ENCODE results near the gene GALNT2. TPM values are rescaled to one million over a fixed set of nuclear protein-coding genes. Genes with fewer than 3 reads are reported as not detected.
A peak's percentile ranks its signal among the peaks of the same experiment; 100 is the strongest.

The GALNT2 gene
- total RNA-seq, 1 experiment from 2014 or later: 114 TPM

DNA sequence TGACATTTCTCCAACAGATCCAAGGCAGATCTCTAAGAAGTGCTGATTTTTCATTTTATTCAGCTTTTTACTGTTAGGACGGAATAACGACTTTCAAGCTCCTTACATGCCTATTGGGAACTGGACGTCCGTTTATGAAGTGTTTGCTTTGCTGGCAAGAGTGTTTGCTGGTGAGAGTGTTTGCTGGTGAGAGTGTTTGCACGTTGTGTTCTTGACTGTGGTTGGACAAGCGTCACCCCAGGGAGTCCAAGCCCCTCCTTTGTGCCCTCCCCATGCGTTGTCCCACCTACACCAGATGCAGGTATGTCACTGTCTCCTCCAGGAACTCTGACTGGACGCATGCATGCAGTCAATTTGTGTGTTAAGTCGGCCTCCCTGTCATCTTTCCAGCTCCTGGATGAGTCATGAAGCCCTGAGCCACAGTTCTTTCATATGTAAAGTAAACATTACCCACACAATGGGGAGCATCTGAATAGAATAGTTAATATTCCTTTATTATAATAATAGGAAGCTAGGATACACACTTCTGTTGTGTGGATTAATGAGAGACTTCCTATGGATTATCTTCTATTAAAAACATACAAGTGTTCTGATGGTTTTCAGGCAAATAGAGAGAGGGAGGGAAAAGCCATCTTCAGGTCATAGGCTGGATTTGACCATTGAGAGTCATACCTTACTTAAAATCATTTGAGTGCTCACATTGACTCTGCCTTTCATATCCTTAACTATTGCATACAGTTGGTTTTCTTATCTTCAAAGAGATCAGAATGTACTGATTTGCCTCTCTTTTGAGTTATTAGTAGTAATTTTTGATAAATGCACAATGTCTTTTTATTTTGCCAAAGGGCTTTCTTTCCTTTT is 119.2 kb downstream of the GALNT2 start:
- peak overlapping the region; percentile 18 for H3K4me3 Mint-ChIP-seq (ENCODE audit: unreplicated experiment)
- peaks cover 17% of the 10 kb centered on the region for H3K36me3 Mint-ChIP-seq (ENCODE audit: insufficient read depth, unreplicated experiment)
- H3K27ac Mint-ChIP-seq (ENCODE audit: low read depth, unreplicated experiment): peak overlapping the region; percentile 32
- DNase-seq (ENCODE audit: unreplicated experiment): peak; percentile 99
- intact Hi-C loops (cut with micrococcal nuclease): loop anchor here (5.0 kb wide), 1 partner anchor 119 kb away; the partner anchor contains the start of gene GALNT2
- TF ChIP-seq CTCF (IDR thresholded peaks at IDR 0.05; ENCODE audit: unreplicated experiment): no peak
- H3K4me1 Mint-ChIP-seq (ENCODE audit: insufficient read depth, unreplicated experiment): peaks cover 30% of the 10 kb centered on the region
- ChIA-PET CTCF (interaction anchor here (0.6 to 1.7 kb wide), 11 partner anchors 18 to 535 kb away, joined by 3 to 6 read pairs (median 3); no protein-coding TSS in a partner anchor), POLR2A (interaction anchor here (0.6 to 1.8 kb wide), 20 partner anchors 9 to 525 kb away, joined by 3 to 8 read pairs (median 4); partner anchors contain the start of gene GALNT2)
- H3K9me3 Mint-ChIP-seq (ENCODE audit: unreplicated experiment): peaks cover 5% of the 10 kb centered on the region
- BruUV-seq (replicated peaks): no TSS peak
- H3K27me3 Mint-ChIP-seq (ENCODE audit: insufficient read depth, unreplicated experiment): no peaks in the 10 kb centered on the region

DNA sequence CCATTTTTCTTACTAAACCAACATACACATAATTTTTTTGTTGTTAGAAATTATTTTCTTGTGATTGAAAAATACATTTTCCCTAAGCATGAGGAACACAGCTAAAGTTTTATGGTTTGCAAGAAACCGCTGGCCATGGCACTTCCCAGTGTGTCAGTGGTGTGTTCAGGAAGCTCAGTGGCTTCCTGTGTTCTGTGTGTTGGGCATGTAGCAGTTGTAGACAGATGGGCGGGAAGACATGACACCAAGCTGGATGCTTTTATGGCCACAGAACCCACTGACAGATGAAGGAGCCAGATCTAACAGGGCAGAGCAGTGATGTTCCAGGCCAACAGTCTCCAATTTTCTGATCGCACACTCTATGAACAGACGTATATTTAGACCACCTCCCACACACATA is 119.8 kb downstream of the GALNT2 start:
- intact Hi-C loops (cut with micrococcal nuclease): loop anchor here (5.0 kb wide), 1 partner anchor 120 kb away; the partner anchor contains the start of gene GALNT2
- no peak overlapping the region for H3K27ac Mint-ChIP-seq (ENCODE audit: low read depth, unreplicated experiment)
- ChIA-PET CTCF (interaction anchor here (0.9 to 1.6 kb wide), 3 partner anchors 19 to 85 kb away, joined by 4 to 6 read pairs (median 5); no protein-coding TSS in a partner anchor), POLR2A (interaction anchor here (0.9 to 1.8 kb wide), 15 partner anchors 10 to 514 kb away, joined by 3 to 8 read pairs (median 5); partner anchors contain the start of gene GALNT2)
- peaks cover 30% of the 10 kb centered on the region for H3K4me1 Mint-ChIP-seq (ENCODE audit: insufficient read depth, unreplicated experiment)
- no peak overlapping the region for H3K4me3 Mint-ChIP-seq (ENCODE audit: unreplicated experiment)
- peaks cover 5% of the 10 kb centered on the region for H3K9me3 Mint-ChIP-seq (ENCODE audit: unreplicated experiment)
- no peaks in the 10 kb centered on the region for H3K27me3 Mint-ChIP-seq (ENCODE audit: insufficient read depth, unreplicated experiment)
- BruUV-seq (replicated peaks): no TSS peak
- peaks cover 17% of the 10 kb centered on the region for H3K36me3 Mint-ChIP-seq (ENCODE audit: insufficient read depth, unreplicated experiment)
- DNase-seq (ENCODE audit: unreplicated experiment): no peak
- TF ChIP-seq CTCF (IDR thresholded peaks at IDR 0.05; ENCODE audit: unreplicated experiment): no peak

DNA sequence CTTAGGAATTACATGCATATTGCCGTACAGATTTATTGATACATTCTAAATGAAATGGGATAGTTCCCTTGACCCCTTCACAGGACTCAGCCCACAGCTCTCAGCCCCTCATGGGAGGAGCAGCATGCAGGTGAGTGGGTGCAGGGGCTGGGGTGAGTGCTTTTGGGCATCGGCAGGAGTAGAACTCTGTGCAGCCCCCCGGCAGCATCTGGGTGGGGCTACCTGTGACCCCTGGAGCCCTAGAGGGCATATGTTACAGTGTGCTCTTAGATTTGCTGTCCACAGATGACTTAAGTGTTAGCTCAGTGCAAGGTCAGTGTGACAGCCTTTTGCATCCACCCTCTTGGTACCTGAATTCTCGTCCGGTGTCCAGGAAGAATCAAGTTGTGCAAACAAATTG is 120.3 kb downstream of the GALNT2 start:
- H3K27me3 Mint-ChIP-seq (ENCODE audit: insufficient read depth, unreplicated experiment): no peaks in the 10 kb centered on the region
- intact Hi-C loops (cut with micrococcal nuclease): loop anchor here (5.0 kb wide), 1 partner anchor 120 kb away; the partner anchor contains the start of gene GALNT2
- H3K36me3 Mint-ChIP-seq (ENCODE audit: insufficient read depth, unreplicated experiment): peaks cover 17% of the 10 kb centered on the region
- DNase-seq (ENCODE audit: unreplicated experiment): no peak
- peaks cover 30% of the 10 kb centered on the region for H3K4me1 Mint-ChIP-seq (ENCODE audit: insufficient read depth, unreplicated experiment)
- BruUV-seq (replicated peaks): no TSS peak
- no peak overlapping the region for H3K4me3 Mint-ChIP-seq (ENCODE audit: unreplicated experiment)
- ChIA-PET POLR2A (interaction anchor here (0.9 to 1.8 kb wide), 5 partner anchors 10 to 120 kb away, joined by 4 to 5 read pairs (median 5); partner anchors contain the start of gene GALNT2), CTCF (interaction anchor here (1.4 to 1.6 kb wide), 2 partner anchors 19 to 33 kb away, joined by 3 to 5 read pairs; no protein-coding TSS in a partner anchor)
- TF ChIP-seq CTCF (IDR thresholded peaks at IDR 0.05; ENCODE audit: unreplicated experiment): no peak
- H3K27ac Mint-ChIP-seq (ENCODE audit: low read depth, unreplicated experiment): no peak overlapping the region
- peaks cover 5% of the 10 kb centered on the region for H3K9me3 Mint-ChIP-seq (ENCODE audit: unreplicated experiment)

GRCh38 chr1:230188826-230189225 is 121.8 kb downstream of the GALNT2 start:
- TF ChIP-seq CTCF (IDR thresholded peaks at IDR 0.05; ENCODE audit: unreplicated experiment): no peak
- DNase-seq (ENCODE audit: unreplicated experiment): no peak
- POLR2A ChIA-PET: no interaction called here
- intact Hi-C loops (cut with micrococcal nuclease): loop anchor here (5.0 kb wide), 1 partner anchor 122 kb away; the partner anchor contains the start of gene GALNT2
- Mint-ChIP-seq H3K27me3 (ENCODE audit: insufficient read depth, unreplicated experiment) (no peaks in the 10 kb centered on the region), H3K4me1 (ENCODE audit: insufficient read depth, unreplicated experiment) (peaks cover 30% of the 10 kb centered on the region), H3K36me3 (ENCODE audit: insufficient read depth, unreplicated experiment) (peaks cover 25% of the 10 kb centered on the region), H3K9me3 (ENCODE audit: unreplicated experiment) (peaks cover 5% of the 10 kb centered on the region), H3K4me3 (ENCODE audit: unreplicated experiment) (no peak overlapping the region), H3K27ac (ENCODE audit: low read depth, unreplicated experiment) (no peak overlapping the region)
- CTCF ChIA-PET: interaction anchor here (1.0 to 1.4 kb wide), 2 partner anchors 32 to 103 kb away, joined by 3 read pairs; no protein-coding TSS in a partner anchor
- BruUV-seq (replicated peaks): no TSS peak
